Measurements from ENCODE around the gene RBFOX2.
A peak's percentile ranks its signal among the peaks of the same experiment; 100 is the strongest.

The RBFOX2 gene

GRCh38 chr22:35893698-35894097, 134.9 kb downstream of the RBFOX2 start:
- Histone ChIP-seq H3K9me2 (ENCODE audit: low read depth, low read length) (no peaks in the 10 kb centered on the region), H3K9ac (ENCODE audit: low read length) (peak overlapping the region; percentile 77), H4K20me1 (ENCODE audit: insufficient read depth, low read length) (no peaks in the 10 kb centered on the region), H3K79me2 (ENCODE audit: insufficient read depth, low read length) (peaks cover 38% of the 10 kb centered on the region), H2AFZ (ENCODE audit: low read length) (no peak overlapping the region), H3F3A (ENCODE audit: insufficient read depth, low read length) (no peaks in the 10 kb centered on the region), H3K4me1 (ENCODE audit: insufficient read depth, low read length, severe bottlenecking) (peaks cover 78% of the 10 kb centered on the region), H3K4me2 (ENCODE audit: low read length) (peak overlapping the region; percentile 89), H3K27me3 (ENCODE audit: insufficient read depth, low read length) (no peaks in the 10 kb centered on the region), H3K36me3 (ENCODE audit: insufficient read depth, low read length) (peaks cover 3% of the 10 kb centered on the region), H3K27ac (ENCODE audit: low read depth, low read length, poor library complexity, severe bottlenecking) (peak overlapping the region; percentile 95), H3K9me3 (ENCODE audit: low read length) (no peaks in the 10 kb centered on the region), H3K4me3 (ENCODE audit: low read depth, low read length, poor library complexity, severe bottlenecking) (peak overlapping the region; percentile 64)
- TF ChIP-seq EZH2 (IDR thresholded peaks at IDR 0.05; ENCODE audit: borderline replicate concordance, low read length) (no peak), CTCF (IDR thresholded peaks at IDR 0.05; ENCODE audit: low read length) (no peak)

- TF ChIP-seq CTCF (IDR thresholded peaks at IDR 0.05; ENCODE audit: low read length) = no peak
- TF ChIP-seq EZH2 (IDR thresholded peaks at IDR 0.05; ENCODE audit: borderline replicate concordance, low read length) = no peak
- Histone ChIP-seq H3K4me1 (ENCODE audit: insufficient read depth, low read length, severe bottlenecking) (peaks cover 72% of the 10 kb centered on the region), H3F3A (ENCODE audit: insufficient read depth, low read length) (no peaks in the 10 kb centered on the region), H4K20me1 (ENCODE audit: insufficient read depth, low read length) (no peaks in the 10 kb centered on the region), H3K36me3 (ENCODE audit: insufficient read depth, low read length) (peaks cover 11% of the 10 kb centered on the region), H2AFZ (ENCODE audit: low read length) (no peak overlapping the region), H3K4me2 (ENCODE audit: low read length) (peak overlapping the region; percentile 89), H3K27ac (ENCODE audit: low read depth, low read length, poor library complexity, severe bottlenecking) (peak overlapping the region; percentile 95), H3K4me3 (ENCODE audit: low read depth, low read length, poor library complexity, severe bottlenecking) (peak overlapping the region; percentile 64), H3K9ac (ENCODE audit: low read length) (peak overlapping the region; percentile 77), H3K9me3 (ENCODE audit: low read length) (no peaks in the 10 kb centered on the region), H3K79me2 (ENCODE audit: insufficient read depth, low read length) (peaks cover 38% of the 10 kb centered on the region), H3K9me2 (ENCODE audit: low read depth, low read length) (no peaks in the 10 kb centered on the region), H3K27me3 (ENCODE audit: insufficient read depth, low read length) (no peaks in the 10 kb centered on the region)
Measured at GRCh38 chr22:35892192-35892591, 136.4 kb downstream of the RBFOX2 start.

GRCh38 chr22:35891442-35891841, 137.2 kb downstream of the RBFOX2 start:
- H3K4me2 ChIP-seq (ENCODE audit: low read length) = peak overlapping the region; percentile 89
- H3K4me1 ChIP-seq (ENCODE audit: insufficient read depth, low read length, severe bottlenecking) = peaks cover 65% of the 10 kb centered on the region
- peak overlapping the region; percentile 77; the same call in 1 of the 2 replicates for H3K9ac ChIP-seq (ENCODE audit: low read length)
- peaks cover 11% of the 10 kb centered on the region for H3K36me3 ChIP-seq (ENCODE audit: insufficient read depth, low read length)
- H3K9me2 ChIP-seq (ENCODE audit: low read depth, low read length) = no peaks in the 10 kb centered on the region
- H4K20me1 ChIP-seq (ENCODE audit: insufficient read depth, low read length) = no peaks in the 10 kb centered on the region
- no peak overlapping the region for H2AFZ ChIP-seq (ENCODE audit: low read length)
- peak overlapping the region; percentile 64 for H3K4me3 ChIP-seq (ENCODE audit: low read depth, low read length, poor library complexity, severe bottlenecking)
- H3K9me3 ChIP-seq (ENCODE audit: low read length) = no peaks in the 10 kb centered on the region
- no peaks in the 10 kb centered on the region for H3K27me3 ChIP-seq (ENCODE audit: insufficient read depth, low read length)
- no peak for TF ChIP-seq EZH2 (IDR thresholded peaks at IDR 0.05; ENCODE audit: borderline replicate concordance, low read length)
- TF ChIP-seq CTCF (IDR thresholded peaks at IDR 0.05; ENCODE audit: low read length) = no peak
- H3F3A ChIP-seq (ENCODE audit: insufficient read depth, low read length) = no peaks in the 10 kb centered on the region
- H3K27ac ChIP-seq (ENCODE audit: low read depth, low read length, poor library complexity, severe bottlenecking) = no peak overlapping the region
- peaks cover 38% of the 10 kb centered on the region for H3K79me2 ChIP-seq (ENCODE audit: insufficient read depth, low read length)

All from OCI-LY1 (cell line).